A549 (cell line): Measurements from ENCODE around the gene SWSAP1. TPM values are rescaled to one million over a fixed set of nuclear protein-coding genes. Genes with fewer than 3 reads are reported as not detected.

ENCODE experiments used
- ATAC-seq, 2 experiments: fragments of 200-7000 bp in 1 of 2; fragments of >200 bp in 1 of 2; cut with Nextera tagmentation in 1 of 2; cut with Tn5 transposase in 1 of 2; 3 replicates each; pipeline versions ENCODE4 v1.8.0 to v1.9.1; 2018 to 2020; ENCODE audit warnings: mild to moderate bottlenecking in 1 of 2, moderate library complexity in 1 of 2
- CTCF ChIA-PET: fragments of 300-600 bp; sonication (Branson Sonifier 250); formaldehyde crosslinking; extraction: SDS; loops from one replicate; lab custom pipeline; 2021; ENCODE audit warnings: antibody characterized with exemption, inconsistent platforms; lab: Yijun Ruan, JAX
- POLR2A ChIA-PET: fragments of 350-600 bp; formaldehyde crosslinking; extraction: SDS; loops from one replicate; lab custom pipeline; 2021; ENCODE audit warnings: antibody characterized with exemption, inconsistent platforms; lab: Yijun Ruan, JAX
- DNase-seq, 2 experiments: peaks; one replicate each; pipeline versions ENCODE4 v3.0.0 to v3.0.0-alpha.2; 2011 to 2016; ENCODE audit warnings: low read depth in 1 of 2, low spot score in 1 of 2
- FAIRE-seq: peaks from 2 replicates; lab custom pipeline; 2011; peaks lifted over from hg19 to GRCh38; lab: Jason Lieb, UNC
- H3K27ac ChIP-seq, 2 experiments: fragments of >200 bp; sonication (Bioruptor Twin); formaldehyde crosslinking; 3 replicates each; pipeline ENCODE4 v1.5.1; 2016 to 2017
- H3K4me1 ChIP-seq: fragments of >200 bp; sonication (Bioruptor Twin); formaldehyde crosslinking; 3 replicates; pipeline ENCODE4 v1.6.1; 2016
- H3K4me2 ChIP-seq: fragments of >200 bp; sonication (Bioruptor Twin); formaldehyde crosslinking; 3 replicates; pipeline ENCODE4 v1.6.1; 2016
- H3K4me3 ChIP-seq: fragments of >200 bp; sonication (Bioruptor Twin); formaldehyde crosslinking; 3 replicates; pipeline ENCODE4 v1.5.1; 2016
- H3K9me3 ChIP-seq: fragments of >200 bp; sonication (Bioruptor Twin); formaldehyde crosslinking; 3 replicates; pipeline ENCODE4 v1.6.1; 2016
- BHLHE40 ChIP-seq: IDR thresholded peaks from 2 replicates; pipeline ENCODE4 v1.6.1; 2012; ENCODE audit warnings: low read depth, low read length, inconsistent platforms
- CHD2 ChIP-seq: fragments of 150-350 bp; IDR thresholded peaks from 2 replicates; pipeline ENCODE4 v1.6.1; 2014; ENCODE audit warnings: low read length; ENCODE audit not compliant: partially characterized antibody
- EHF ChIP-seq: fragments of 250-450 bp; sonication (Bioruptor Pico); IDR thresholded peaks from 2 replicates; pipeline ENCODE4 v1.5.0; 2020; ENCODE audit warnings: mild to moderate bottlenecking
- EHMT2 ChIP-seq: fragments of 200-600 bp; sonication (generic); IDR thresholded peaks from 2 replicates; pipeline ENCODE4 v1.6.1; 2016; ENCODE audit warnings: antibody characterized with exemption, low read depth, mild to moderate bottlenecking, moderate library complexity
- EP300 ChIP-seq, 2 experiments: fragments of >200 bp; sonication (Bioruptor Twin); formaldehyde crosslinking; IDR thresholded peaks; 2 replicates in 1 of 2; 3 replicates in 1 of 2; pipeline ENCODE4 v1.6.1; 2016 to 2017
- ESRRA ChIP-seq: fragments of 150-350 bp; IDR thresholded peaks from 2 replicates; pipeline ENCODE4 v1.6.1; 2014; ENCODE audit warnings: mild to moderate bottlenecking, low read length, borderline replicate concordance
- FOSB ChIP-seq: fragments of 250-450 bp; sonication (Bioruptor Pico); IDR thresholded peaks from 2 replicates; pipeline ENCODE4 v1.5.0; 2020; ENCODE audit warnings: mild to moderate bottlenecking, moderate library complexity
- FOXS1 ChIP-seq: fragments of 250-450 bp; sonication (Bioruptor Pico); IDR thresholded peaks from 2 replicates; pipeline ENCODE4 v1.5.0; 2020; ENCODE audit warnings: mild to moderate bottlenecking, moderate library complexity
- GATA3 ChIP-seq: IDR thresholded peaks from 2 replicates; pipeline ENCODE4 v1.6.1; 2012; ENCODE audit warnings: borderline replicate concordance
- HDAC2 ChIP-seq: fragments of 200-600 bp; sonication (generic); IDR thresholded peaks from 2 replicates; pipeline ENCODE4 v1.6.1; 2016
- HEYL ChIP-seq: fragments of 250-450 bp; sonication (Bioruptor Pico); IDR thresholded peaks from 2 replicates; pipeline ENCODE4 v1.8.0; 2021; ENCODE audit warnings: mild to moderate bottlenecking, moderate library complexity
- HOXA7 ChIP-seq: fragments of 250-450 bp; sonication (Bioruptor Pico); IDR thresholded peaks from 2 replicates; pipeline ENCODE4 v1.5.0; 2020; ENCODE audit warnings: mild to moderate bottlenecking, moderate library complexity
- HOXB13 ChIP-seq: fragments of 250-450 bp; sonication (Bioruptor Pico); IDR thresholded peaks from 2 replicates; pipeline ENCODE4 v1.5.0; 2020; ENCODE audit warnings: low read depth, mild to moderate bottlenecking, moderate library complexity
- JUN ChIP-seq, 2 experiments: fragments of >200 bp; sonication (Bioruptor Twin); formaldehyde crosslinking; IDR thresholded peaks; 2 replicates in 1 of 2; 3 replicates in 1 of 2; pipeline ENCODE4 v1.6.1; 2016 to 2017
- JUNB ChIP-seq: fragments of >200 bp; sonication (Bioruptor Twin); formaldehyde crosslinking; IDR thresholded peaks from 2 replicates; pipeline ENCODE4 v1.6.1; 2016
- KDM1A ChIP-seq: fragments of 200-600 bp; sonication (generic); IDR thresholded peaks from 2 replicates; pipeline ENCODE4 v1.6.1; 2016; ENCODE audit warnings: low read depth, mild to moderate bottlenecking
- KDM5A ChIP-seq: fragments of 200-600 bp; sonication (generic); IDR thresholded peaks from 2 replicates; pipeline ENCODE4 v1.6.1; 2016; ENCODE audit warnings: antibody characterized with exemption, mild to moderate bottlenecking
- MAFK ChIP-seq: fragments of 450-650 bp; IDR thresholded peaks from 2 replicates; pipeline ENCODE4 v1.6.1; 2014; ENCODE audit not compliant: partially characterized antibody
- MYC ChIP-seq: IDR thresholded peaks from 2 replicates; pipeline ENCODE4 v1.6.1; 2012; ENCODE audit warnings: mild to moderate bottlenecking, inconsistent platforms, low read length, improper control_type of control experiment, borderline replicate concordance
- NFE2L2 ChIP-seq: fragments of 150-350 bp; conservative IDR thresholded peaks from 2 replicates; pipeline ENCODE4 v1.6.1; 2014; ENCODE audit warnings: low read length
- NPAS2 ChIP-seq: fragments of 250-450 bp; sonication (Bioruptor Pico); IDR thresholded peaks from 2 replicates; pipeline ENCODE4 v1.8.0; 2022; ENCODE audit warnings: mild to moderate bottlenecking, moderate library complexity, borderline replicate concordance
- POLR2AphosphoS2 ChIP-seq: conservative IDR thresholded peaks from 2 replicates; pipeline ENCODE4 v1.6.1; 2012; ENCODE audit warnings: low read length, improper control_type of control experiment, inconsistent platforms
- RCOR1 ChIP-seq: fragments of 150-350 bp; IDR thresholded peaks from 2 replicates; pipeline ENCODE4 v1.6.1; 2014; ENCODE audit warnings: antibody characterized with exemption, low read length, low read depth
- RNF2 ChIP-seq: fragments of 200-600 bp; sonication (generic); IDR thresholded peaks from 2 replicates; pipeline ENCODE4 v1.6.1; 2016; ENCODE audit warnings: low read depth, mild to moderate bottlenecking, antibody characterized with exemption, moderate library complexity, borderline replicate concordance
- SREBF2 ChIP-seq: fragments of 450-650 bp; IDR thresholded peaks from 2 replicates; pipeline ENCODE4 v1.6.1; 2014; ENCODE audit warnings: mild to moderate bottlenecking, moderate library complexity
- TFCP2L1 ChIP-seq: fragments of 250-450 bp; sonication (Bioruptor Pico); IDR thresholded peaks from 2 replicates; pipeline ENCODE4 v1.5.0; 2021; ENCODE audit warnings: mild to moderate bottlenecking
- TP53 ChIP-seq: fragments of 250-450 bp; sonication (Bioruptor Pico); IDR thresholded peaks from 2 replicates; pipeline ENCODE4 v1.5.0; 2021; ENCODE audit warnings: mild to moderate bottlenecking, moderate library complexity
- WGBS: methylation state at CpG from one replicate; pipeline ENCODE4 v1.1.6; 2017; ENCODE audit errors: missing lambda C conversion rate; 5-methylcytosine and 5-hydroxymethylcytosine counted together
- polyA plus RNA-seq, 4 experiments: library from polyadenylated mRNA; depleted of rRNA in 3 of 4; stranded (reverse); fragments of >200 nt; fragmentation: RNase III in 1 of 4; extraction: RNeasy Plus Mini Kit Qiagen cat#74134 plus additional on column Dnase treatment in 1 of 4; gene quantifications; 2 replicates in 3 of 4; 3 replicates in 1 of 4; pipeline ENCODE4 v1.2.3, GENCODE V29; 2011 to 2017
- TF ChIP-seq, protein P1 (sequence below): fragments of 250-450 bp; sonication (Bioruptor Pico); IDR thresholded peaks from 2 replicates; pipeline ENCODE4 v1.5.0; 2021; ENCODE audit warnings: mild to moderate bottlenecking, moderate library complexity, borderline replicate concordance
- TF ChIP-seq, protein P2 (sequence below): fragments of 450-650 bp; IDR thresholded peaks from 2 replicates; pipeline ENCODE4 v1.6.1; 2014; ENCODE audit warnings: antibody characterized with exemption
- TF ChIP-seq, protein P3 (sequence below): fragments of >200 bp; sonication (Bioruptor Twin); formaldehyde crosslinking; IDR thresholded peaks from 3 replicates; pipeline ENCODE4 v1.5.1; 2016
- TF ChIP-seq, protein P4 (sequence below): IDR thresholded peaks from 2 replicates; pipeline ENCODE4 v1.6.1; 2012; ENCODE audit warnings: low read depth, borderline replicate concordance
- TF ChIP-seq, protein P5 (sequence below): fragments of >200 bp; sonication (Bioruptor Twin); formaldehyde crosslinking; IDR thresholded peaks from 2 replicates; pipeline ENCODE4 v1.6.1; 2016
- TF ChIP-seq, protein P6 (sequence below): fragments of 150-350 bp; IDR thresholded peaks from 2 replicates; pipeline ENCODE4 v1.6.1; 2014; ENCODE audit warnings: low read depth, mild to moderate bottlenecking, low read length

The SWSAP1 gene
- polyA plus RNA-seq, 2 of the 4 experiments (the other 2 are of a cell fraction) = 1.3 to 1.5 TPM

DNA sequence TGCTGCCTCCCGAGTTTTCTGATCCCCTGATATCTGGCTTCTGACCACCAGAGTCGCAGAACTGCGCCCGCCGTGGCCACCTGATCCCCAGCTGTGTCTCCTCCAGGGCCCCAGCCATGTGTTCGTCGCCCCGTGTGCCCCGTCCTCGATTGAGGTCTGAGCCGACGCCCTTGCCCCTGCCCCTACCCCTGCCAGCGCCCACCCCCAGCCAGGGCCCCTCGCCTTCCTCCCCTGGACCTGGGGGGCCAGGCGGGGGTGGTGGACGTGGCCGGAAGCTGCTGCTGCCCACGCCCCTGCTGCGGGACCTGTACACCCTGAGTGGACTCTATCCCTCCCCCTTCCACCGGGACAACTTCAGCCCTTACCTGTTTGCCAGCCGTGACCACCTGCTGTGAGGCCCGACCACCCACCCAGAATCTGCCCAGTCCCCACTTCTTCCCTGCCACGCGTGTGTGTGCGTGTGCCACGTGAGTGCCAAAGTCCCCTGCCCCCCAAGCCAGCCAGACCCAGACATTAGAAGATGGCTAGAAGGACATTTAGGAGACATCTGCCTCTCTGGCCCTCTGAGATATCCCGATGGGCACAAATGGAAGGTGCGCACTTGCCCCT, 10.1 kb upstream of the SWSAP1 start:
- no peaks in the 10 kb centered on the region for H3K4me1 ChIP-seq
- DNase-seq = no peak
- no peak overlapping the region for H3K4me2 ChIP-seq
- POLR2A ChIA-PET = interaction anchor here (2.8 kb wide), 1 partner anchor 11 kb away, joined by 13 read pairs; the partner anchor contains the start of gene SWSAP1
- no peak overlapping the region for H3K4me3 ChIP-seq
- no peak for ATAC-seq
- CTCF ChIA-PET = interaction anchor here (1.0 to 1.6 kb wide), 3 partner anchors 12 to 18 kb away, joined by 3 to 4 read pairs (median 4); no protein-coding TSS in a partner anchor
- FAIRE-seq = no peak
- TF ChIP-seq TP53 (no peak), EP300 (IDR thresholded peaks at IDR 0.05) (no peak), NPAS2 (CRISPR knock-in tag) (no peak), HOXB13 (CRISPR knock-in tag) (no peak), JUN (IDR thresholded peaks at IDR 0.05) (no peak), EHMT2 (no peak), HOXA7 (no peak), JUNB (no peak), RNF2 (no peak), POLR2AphosphoS2 (no peak), BHLHE40 (no peak), NFE2L2 (no peak), TFCP2L1 (CRISPR knock-in tag) (no peak), KDM1A (no peak), HEYL (CRISPR knock-in tag) (no peak), FOXS1 (CRISPR knock-in tag) (no peak)
- TF ChIP-seq, protein P1, sequence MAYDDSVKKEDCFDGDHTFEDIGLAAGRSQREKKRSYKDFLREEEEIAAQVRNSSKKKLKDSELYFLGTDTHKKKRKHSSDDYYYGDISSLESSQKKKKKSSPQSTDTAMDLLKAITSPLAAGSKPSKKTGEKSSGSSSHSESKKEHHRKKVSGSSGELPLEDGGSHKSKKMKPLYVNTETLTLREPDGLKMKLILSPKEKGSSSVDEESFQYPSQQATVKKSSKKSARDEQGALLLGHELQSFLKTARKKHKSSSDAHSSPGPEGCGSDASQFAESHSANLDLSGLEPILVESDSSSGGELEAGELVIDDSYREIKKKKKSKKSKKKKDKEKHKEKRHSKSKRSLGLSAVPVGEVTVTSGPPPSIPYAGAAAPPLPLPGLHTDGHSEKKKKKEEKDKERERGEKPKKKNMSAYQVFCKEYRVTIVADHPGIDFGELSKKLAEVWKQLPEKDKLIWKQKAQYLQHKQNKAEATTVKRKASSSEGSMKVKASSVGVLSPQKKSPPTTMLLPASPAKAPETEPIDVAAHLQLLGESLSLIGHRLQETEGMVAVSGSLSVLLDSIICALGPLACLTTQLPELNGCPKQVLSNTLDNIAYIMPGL (CRISPR knock-in tag) = no peak
- TF ChIP-seq, protein P2, sequence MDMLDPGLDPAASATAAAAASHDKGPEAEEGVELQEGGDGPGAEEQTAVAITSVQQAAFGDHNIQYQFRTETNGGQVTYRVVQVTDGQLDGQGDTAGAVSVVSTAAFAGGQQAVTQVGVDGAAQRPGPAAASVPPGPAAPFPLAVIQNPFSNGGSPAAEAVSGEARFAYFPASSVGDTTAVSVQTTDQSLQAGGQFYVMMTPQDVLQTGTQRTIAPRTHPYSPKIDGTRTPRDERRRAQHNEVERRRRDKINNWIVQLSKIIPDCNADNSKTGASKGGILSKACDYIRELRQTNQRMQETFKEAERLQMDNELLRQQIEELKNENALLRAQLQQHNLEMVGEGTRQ = no peak
- TF ChIP-seq, protein P3, sequence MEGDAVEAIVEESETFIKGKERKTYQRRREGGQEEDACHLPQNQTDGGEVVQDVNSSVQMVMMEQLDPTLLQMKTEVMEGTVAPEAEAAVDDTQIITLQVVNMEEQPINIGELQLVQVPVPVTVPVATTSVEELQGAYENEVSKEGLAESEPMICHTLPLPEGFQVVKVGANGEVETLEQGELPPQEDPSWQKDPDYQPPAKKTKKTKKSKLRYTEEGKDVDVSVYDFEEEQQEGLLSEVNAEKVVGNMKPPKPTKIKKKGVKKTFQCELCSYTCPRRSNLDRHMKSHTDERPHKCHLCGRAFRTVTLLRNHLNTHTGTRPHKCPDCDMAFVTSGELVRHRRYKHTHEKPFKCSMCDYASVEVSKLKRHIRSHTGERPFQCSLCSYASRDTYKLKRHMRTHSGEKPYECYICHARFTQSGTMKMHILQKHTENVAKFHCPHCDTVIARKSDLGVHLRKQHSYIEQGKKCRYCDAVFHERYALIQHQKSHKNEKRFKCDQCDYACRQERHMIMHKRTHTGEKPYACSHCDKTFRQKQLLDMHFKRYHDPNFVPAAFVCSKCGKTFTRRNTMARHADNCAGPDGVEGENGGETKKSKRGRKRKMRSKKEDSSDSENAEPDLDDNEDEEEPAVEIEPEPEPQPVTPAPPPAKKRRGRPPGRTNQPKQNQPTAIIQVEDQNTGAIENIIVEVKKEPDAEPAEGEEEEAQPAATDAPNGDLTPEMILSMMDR = no peak
- TF ChIP-seq, protein P4, sequence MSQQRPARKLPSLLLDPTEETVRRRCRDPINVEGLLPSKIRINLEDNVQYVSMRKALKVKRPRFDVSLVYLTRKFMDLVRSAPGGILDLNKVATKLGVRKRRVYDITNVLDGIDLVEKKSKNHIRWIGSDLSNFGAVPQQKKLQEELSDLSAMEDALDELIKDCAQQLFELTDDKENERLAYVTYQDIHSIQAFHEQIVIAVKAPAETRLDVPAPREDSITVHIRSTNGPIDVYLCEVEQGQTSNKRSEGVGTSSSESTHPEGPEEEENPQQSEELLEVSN = no peak
- H3K27ac ChIP-seq = no peak overlapping the region
- WGBS = 90% methylated on average over 21 of the region's 28 CpGs
- H3K9me3 ChIP-seq = no peaks in the 10 kb centered on the region

DNA sequence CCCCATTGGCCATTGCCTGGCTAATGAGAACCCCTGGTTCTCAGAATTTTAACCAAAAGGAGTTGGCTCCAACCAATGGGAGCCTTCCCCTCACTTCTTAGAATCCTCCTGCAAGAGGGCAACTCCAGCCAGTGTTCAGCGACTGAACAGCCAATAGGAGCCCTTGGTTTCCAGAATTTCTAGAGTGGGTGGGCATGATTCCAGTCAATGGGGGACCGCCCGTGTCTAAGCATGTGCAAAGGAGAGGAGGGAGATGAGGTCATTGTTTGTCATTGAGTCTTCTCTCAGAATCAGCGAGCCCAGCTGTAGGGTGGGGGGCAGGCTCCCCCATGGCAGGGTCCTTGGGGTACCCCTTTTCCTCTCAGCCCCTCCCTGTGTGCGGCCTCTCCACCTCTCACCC, 9.5 kb upstream of the SWSAP1 start:
- H3K9me3 ChIP-seq = no peaks in the 10 kb centered on the region
- WGBS = 75% methylated on average over 5 of the region's 5 CpGs
- ATAC-seq = no peak
- ChIA-PET CTCF (interaction anchor here (1.0 kb wide), 1 partner anchor 18 kb away, joined by 3 read pairs; no protein-coding TSS in a partner anchor), POLR2A (interaction anchor here (2.8 kb wide), 1 partner anchor 10 kb away, joined by 13 read pairs; the partner anchor contains the start of gene SWSAP1)
- no peak overlapping the region for H3K4me2 ChIP-seq
- H3K27ac ChIP-seq = no peak overlapping the region
- no peak for FAIRE-seq
- no peak for DNase-seq
- H3K4me1 ChIP-seq = no peaks in the 10 kb centered on the region
- H3K4me3 ChIP-seq = no peak overlapping the region
- TF ChIP-seq EHF = no peak
- no peak for TF ChIP-seq NFE2L2
- no peak for TF ChIP-seq FOXS1 (CRISPR knock-in tag)
- TF ChIP-seq ESRRA = no peak
- TF ChIP-seq FOSB (CRISPR knock-in tag) = no peak
- no peak for TF ChIP-seq CHD2
- TF ChIP-seq RCOR1 = no peak
- no peak for TF ChIP-seq TFCP2L1 (CRISPR knock-in tag)
- TF ChIP-seq MAFK = no peak
- TF ChIP-seq, protein P5, sequence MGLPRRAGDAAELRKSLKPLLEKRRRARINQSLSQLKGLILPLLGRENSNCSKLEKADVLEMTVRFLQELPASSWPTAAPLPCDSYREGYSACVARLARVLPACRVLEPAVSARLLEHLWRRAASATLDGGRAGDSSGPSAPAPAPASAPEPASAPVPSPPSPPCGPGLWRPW = no peak
- no peak for TF ChIP-seq GATA3
- no peak for TF ChIP-seq SREBF2
- TF ChIP-seq MYC = no peak
- TF ChIP-seq JUNB = no peak
- TF ChIP-seq POLR2AphosphoS2 = no peak
- no peak for TF ChIP-seq HDAC2
- TF ChIP-seq, protein P6, sequence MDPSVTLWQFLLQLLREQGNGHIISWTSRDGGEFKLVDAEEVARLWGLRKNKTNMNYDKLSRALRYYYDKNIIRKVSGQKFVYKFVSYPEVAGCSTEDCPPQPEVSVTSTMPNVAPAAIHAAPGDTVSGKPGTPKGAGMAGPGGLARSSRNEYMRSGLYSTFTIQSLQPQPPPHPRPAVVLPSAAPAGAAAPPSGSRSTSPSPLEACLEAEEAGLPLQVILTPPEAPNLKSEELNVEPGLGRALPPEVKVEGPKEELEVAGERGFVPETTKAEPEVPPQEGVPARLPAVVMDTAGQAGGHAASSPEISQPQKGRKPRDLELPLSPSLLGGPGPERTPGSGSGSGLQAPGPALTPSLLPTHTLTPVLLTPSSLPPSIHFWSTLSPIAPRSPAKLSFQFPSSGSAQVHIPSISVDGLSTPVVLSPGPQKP = no peak
- no peak for TF ChIP-seq KDM5A
